ENCODE measurements around the gene DDX3X.
"Not testable (repeated sequence)": the region's sequence is repeated elsewhere in the genome, so short reads cannot be mapped to it uniquely, and the experiment has no call there.

The DDX3X gene

GRCh38 chrX:41333744-41334362 lies at the start of gene DDX3X:
Gene DDX3X (plus strand): TSS chrX:41334162. CDS start chrX:41334253, 91 bp downstream.
- DNase-seq (ENCODE audit: low spot score) = peak; percentile 94

- not testable (repeated sequence) for DNase-seq (ENCODE audit: low spot score)
Observed at GRCh38 chrX:41285928-41286327, 48.0 kb upstream of the DDX3X start.

GRCh38 chrX:41288641-41289040 lies 45.3 kb upstream of the DDX3X start:
- DNase-seq (ENCODE audit: low spot score) = no peak

GRCh38 chrX:41289095-41289494 lies 44.9 kb upstream of the DDX3X start:
- no peak for DNase-seq (ENCODE audit: low spot score)

- no peak for DNase-seq (ENCODE audit: low spot score)
Observed at GRCh38 chrX:41291309-41291708, 42.7 kb upstream of the DDX3X start.

GRCh38 chrX:41293269-41293668 lies 40.7 kb upstream of the DDX3X start:
- peak; percentile 27 for DNase-seq (ENCODE audit: low spot score)

GRCh38 chrX:41300758-41301437 lies 33.1 kb upstream of the DDX3X start:
- DNase-seq (ENCODE audit: low spot score) = no peak

- DNase-seq (ENCODE audit: low spot score) = no peak
Observed at GRCh38 chrX:41301438-41301824, 32.5 kb upstream of the DDX3X start.

GRCh38 chrX:41302370-41302769 lies 31.6 kb upstream of the DDX3X start:
- DNase-seq (ENCODE audit: low spot score) = no peak

- no peak for DNase-seq (ENCODE audit: low spot score)
Observed at GRCh38 chrX:41303013-41303412, 30.9 kb upstream of the DDX3X start.

GRCh38 chrX:41304178-41304577 lies 29.8 kb upstream of the DDX3X start:
- DNase-seq (ENCODE audit: low spot score) = no peak

- DNase-seq (ENCODE audit: low spot score) = no peak
Observed at GRCh38 chrX:41308884-41309647, 24.9 kb upstream of the DDX3X start.

GRCh38 chrX:41312786-41313185 lies 21.2 kb upstream of the DDX3X start:
- no peak for DNase-seq (ENCODE audit: low spot score)

- no peak for DNase-seq (ENCODE audit: low spot score)
Observed at GRCh38 chrX:41313419-41313818, 20.5 kb upstream of the DDX3X start.

- no peak for DNase-seq (ENCODE audit: low spot score)
Observed at GRCh38 chrX:41314204-41314603, 19.8 kb upstream of the DDX3X start.

- DNase-seq (ENCODE audit: low spot score) = no peak
Observed at GRCh38 chrX:41314881-41315280, 19.1 kb upstream of the DDX3X start.

- not testable (repeated sequence) for DNase-seq (ENCODE audit: low spot score)
Observed at GRCh38 chrX:41316266-41316665, 17.7 kb upstream of the DDX3X start.

GRCh38 chrX:41317477-41318208 lies 16.3 kb upstream of the DDX3X start:
- no peak for DNase-seq (ENCODE audit: low spot score)

GRCh38 chrX:41320393-41320792 lies 13.6 kb upstream of the DDX3X start:
- DNase-seq (ENCODE audit: low spot score) = no peak

- DNase-seq (ENCODE audit: low spot score) = no peak
Observed at GRCh38 chrX:41322821-41323603, 10.9 kb upstream of the DDX3X start.

- DNase-seq (ENCODE audit: low spot score) = no peak
Observed at GRCh38 chrX:41326431-41326830, 7.5 kb upstream of the DDX3X start.

GRCh38 chrX:41327341-41327740 lies 6.6 kb upstream of the DDX3X start:
- DNase-seq (ENCODE audit: low spot score) = no peak
